ENCODE measurements around the gene RIN2.
A peak's percentile ranks its signal among the peaks of the same experiment; 100 is the strongest.
"Not testable (repeated sequence)": the region's sequence is repeated elsewhere in the genome, so short reads cannot be mapped to it uniquely, and the experiment has no call there.

The RIN2 gene

GRCh38 chr20:19740512-19740911 is 17.5 kb upstream of the RIN2 start:
- DNase-seq, result no peak

GRCh38 chr20:19741924-19742323 is 16.1 kb upstream of the RIN2 start:
- DNase-seq, result peak in 1 of 2 experiments; percentile 51

GRCh38 chr20:19742974-19743639 is 15.0 kb upstream of the RIN2 start:
- no peak for DNase-seq

- DNase-seq, result no peak
Observed at GRCh38 chr20:19743640-19743995, 14.4 kb upstream of the RIN2 start.

GRCh38 chr20:19745106-19745505 is 13.0 kb upstream of the RIN2 start:
- peak in 1 of 2 experiments; percentile 11 for DNase-seq

- DNase-seq, result no peak
Observed at GRCh38 chr20:19745584-19745983, 12.5 kb upstream of the RIN2 start.

- no peak for DNase-seq
Observed at GRCh38 chr20:19746396-19746795, 11.7 kb upstream of the RIN2 start.

- no peak for DNase-seq
Observed at GRCh38 chr20:19747903-19748302, 10.2 kb upstream of the RIN2 start.

- DNase-seq, result no peak
Observed at GRCh38 chr20:19748681-19749080, 9.4 kb upstream of the RIN2 start.

- DNase-seq, result no peak
Observed at GRCh38 chr20:19749618-19750071, 8.4 kb upstream of the RIN2 start.

GRCh38 chr20:19750101-19750606 is 7.9 kb upstream of the RIN2 start:
- peak in 1 of 2 experiments; percentile 28 for DNase-seq

GRCh38 chr20:19750907-19751636 is 7.0 kb upstream of the RIN2 start:
- DNase-seq, result no peak

- DNase-seq, result not testable (repeated sequence)
Observed at GRCh38 chr20:19754201-19754600, 3.9 kb upstream of the RIN2 start.

- DNase-seq, result no peak
Observed at GRCh38 chr20:19756761-19757486, 1.1 kb upstream of the RIN2 start.

- DNase-seq, result peak; percentile 91 to 93
Observed at GRCh38 chr20:19757487-19758132, 448 bp upstream of the RIN2 start.

GRCh38 chr20:19758501-19759331 is 658 bp downstream of the RIN2 start:
- peak; percentile 84 to 85 for DNase-seq

- no peak for DNase-seq
Observed at GRCh38 chr20:19760371-19760721, 2.3 kb downstream of the RIN2 start.

- DNase-seq, result no peak
Observed at GRCh38 chr20:19761326-19761725, 3.3 kb downstream of the RIN2 start.

GRCh38 chr20:19761841-19762240 is 3.8 kb downstream of the RIN2 start:
- DNase-seq, result no peak

- peak in 1 of 2 experiments; percentile 48 for DNase-seq
Observed at GRCh38 chr20:19764207-19764606, 6.1 kb downstream of the RIN2 start.

- DNase-seq, result no peak
Observed at GRCh38 chr20:19765266-19765665, 7.2 kb downstream of the RIN2 start.

- peak; percentile 89 to 97 for DNase-seq
Observed at GRCh38 chr20:19765913-19766312, 7.9 kb downstream of the RIN2 start.
